BLaER1 (cell line): Measurements from ENCODE around the gene PPP2R1B.

ENCODE experiments used
- H3K27ac ChIP-seq: shearing (Covaris generic); formaldehyde crosslinking; 2 replicates; pipeline ENCODE4 v1.8.1; 2022
- H3K27me3 ChIP-seq: shearing (Covaris generic); formaldehyde crosslinking; 2 replicates; pipeline ENCODE4 v1.8.1; 2022
- H3K36me3 ChIP-seq: shearing (Covaris generic); formaldehyde crosslinking; 2 replicates; pipeline ENCODE4 v1.8.1; 2022
- H3K4me1 ChIP-seq: shearing (Covaris generic); formaldehyde crosslinking; 2 replicates; pipeline ENCODE4 v1.8.1; 2022
- H3K4me2 ChIP-seq: shearing (Covaris generic); formaldehyde crosslinking; 2 replicates; pipeline ENCODE4 v1.8.1; 2022
- H3K4me3 ChIP-seq: shearing (Covaris generic); formaldehyde crosslinking; 2 replicates; pipeline ENCODE4 v1.8.1; 2022
- H3K9ac ChIP-seq: shearing (Covaris generic); formaldehyde crosslinking; 2 replicates; pipeline ENCODE4 v1.8.1; 2022
- H3K9me3 ChIP-seq: shearing (Covaris generic); formaldehyde crosslinking; 2 replicates; pipeline ENCODE4 v1.8.1; 2022
- H4K20me1 ChIP-seq: shearing (Covaris generic); formaldehyde crosslinking; 2 replicates; pipeline ENCODE4 v1.8.1; 2022
- Cebpa-rat ChIP-seq: shearing (Covaris generic); IDR thresholded peaks from 2 replicates; pipeline ENCODE4 v1.8.1; 2022

Gene PPP2R1B

GRCh38 chr11:111691176-111691575 is 75.0 kb downstream of the PPP2R1B start:
- peaks cover 27% of the 10 kb centered on the region for H3K36me3 ChIP-seq
- no peak overlapping the region for H3K27ac ChIP-seq
- H3K4me3 ChIP-seq, result no peak overlapping the region
- no peak overlapping the region for H3K9ac ChIP-seq
- peaks cover 23% of the 10 kb centered on the region for H3K4me1 ChIP-seq
- TF ChIP-seq Cebpa-rat, result no peak
- no peak overlapping the region for H3K4me2 ChIP-seq
- H3K27me3 ChIP-seq, result no peaks in the 10 kb centered on the region
- no peaks in the 10 kb centered on the region for H4K20me1 ChIP-seq
- no peaks in the 10 kb centered on the region for H3K9me3 ChIP-seq

GRCh38 chr11:111688013-111688412 is 78.2 kb downstream of the PPP2R1B start:
- Histone ChIP-seq H3K36me3 (peaks cover 43% of the 10 kb centered on the region), H3K4me1 (no peaks in the 10 kb centered on the region), H3K27ac (no peak overlapping the region), H3K4me3 (no peak overlapping the region), H4K20me1 (no peaks in the 10 kb centered on the region), H3K4me2 (no peak overlapping the region), H3K27me3 (no peaks in the 10 kb centered on the region), H3K9ac (no peak overlapping the region), H3K9me3 (no peaks in the 10 kb centered on the region)
- TF ChIP-seq Cebpa-rat, result no peak

- Histone ChIP-seq H3K4me1 (no peaks in the 10 kb centered on the region), H3K4me2 (no peak overlapping the region), H3K27ac (no peak overlapping the region), H3K27me3 (no peaks in the 10 kb centered on the region), H4K20me1 (no peaks in the 10 kb centered on the region), H3K9me3 (no peaks in the 10 kb centered on the region), H3K4me3 (no peak overlapping the region), H3K36me3 (peaks cover 29% of the 10 kb centered on the region), H3K9ac (no peak overlapping the region)
- TF ChIP-seq Cebpa-rat, result no peak
Measured at GRCh38 chr11:111684251-111684650, 81.9 kb downstream of the PPP2R1B start.

GRCh38 chr11:111683806-111684205 is 82.4 kb downstream of the PPP2R1B start:
- no peak for TF ChIP-seq Cebpa-rat
- no peaks in the 10 kb centered on the region for H4K20me1 ChIP-seq
- no peak overlapping the region for H3K27ac ChIP-seq
- H3K4me3 ChIP-seq, result no peak overlapping the region
- no peaks in the 10 kb centered on the region for H3K4me1 ChIP-seq
- H3K9ac ChIP-seq, result no peak overlapping the region
- peaks cover 25% of the 10 kb centered on the region for H3K36me3 ChIP-seq
- H3K27me3 ChIP-seq, result no peaks in the 10 kb centered on the region
- no peak overlapping the region for H3K4me2 ChIP-seq
- H3K9me3 ChIP-seq, result no peaks in the 10 kb centered on the region

- no peaks in the 10 kb centered on the region for H3K27me3 ChIP-seq
- no peaks in the 10 kb centered on the region for H3K4me1 ChIP-seq
- H3K27ac ChIP-seq, result no peak overlapping the region
- 0 out of 2 replicates have a peak, but pooled peaks cover 3% of the 10 kb centered on the region for H3K9me3 ChIP-seq
- H3K9ac ChIP-seq, result no peak overlapping the region
- H3K4me3 ChIP-seq, result no peak overlapping the region
- TF ChIP-seq Cebpa-rat, result no peak
- no peaks in the 10 kb centered on the region for H4K20me1 ChIP-seq
- no peak overlapping the region for H3K4me2 ChIP-seq
- peaks cover 25% of the 10 kb centered on the region for H3K36me3 ChIP-seq
Measured at GRCh38 chr11:111680486-111681175, 85.6 kb downstream of the PPP2R1B start.
